Smooth muscle cell (in vitro differentiated cells): Measurements from ENCODE around the gene SRSF12. TPM values are rescaled to one million over a fixed set of nuclear protein-coding genes. Genes with fewer than 3 reads are reported as not detected.

Source experiments
- DNase-seq: peaks from one replicate; lab custom pipeline; 2025; ENCODE audit not compliant: unreplicated experiment; lab: John Stamatoyannopoulos, UW
- H2AFZ ChIP-seq: fragments of 200-600 bp; sonication (generic); 2 replicates; pipeline ENCODE4 v1.6.0; 2016; ENCODE audit warnings: antibody characterized with exemption, low read depth, mild to moderate bottlenecking
- H3F3A ChIP-seq: fragments of 200-600 bp; sonication (generic); 2 replicates; pipeline ENCODE4 v1.6.0; 2017; ENCODE audit warnings: antibody characterized with exemption, low read depth
- H3K27ac ChIP-seq: fragments of 200-600 bp; sonication (generic); 2 replicates; pipeline ENCODE4 v1.5.1; 2016; ENCODE audit warnings: low read depth, mild to moderate bottlenecking
- H3K27me3 ChIP-seq: fragments of 200-600 bp; sonication (generic); 2 replicates; pipeline ENCODE4 v1.6.1; 2016; ENCODE audit warnings: low read depth, mild to moderate bottlenecking
- H3K36me3 ChIP-seq: fragments of 200-600 bp; sonication (generic); 2 replicates; pipeline ENCODE4 v1.5.1; 2016; ENCODE audit warnings: low read depth
- H3K4me1 ChIP-seq: fragments of 200-600 bp; sonication (generic); 2 replicates; pipeline ENCODE4 v1.5.1; 2016; ENCODE audit warnings: low read depth
- H3K4me2 ChIP-seq: fragments of 200-600 bp; sonication (generic); 2 replicates; pipeline ENCODE4 v1.6.0; 2016; ENCODE audit warnings: mild to moderate bottlenecking
- H3K4me3 ChIP-seq: fragments of 200-600 bp; sonication (generic); 2 replicates; pipeline ENCODE4 v1.5.1; 2016; ENCODE audit warnings: mild to moderate bottlenecking
- H3K79me2 ChIP-seq: fragments of 200-600 bp; sonication (generic); 2 replicates; pipeline ENCODE4 v1.6.0; 2016; ENCODE audit warnings: low read depth, mild to moderate bottlenecking
- H3K9ac ChIP-seq: fragments of 200-600 bp; sonication (generic); 2 replicates; pipeline ENCODE4 v1.6.0; 2016; ENCODE audit warnings: low read depth
- H3K9me3 ChIP-seq: fragments of 200-600 bp; sonication (generic); replicated peaks from 2 replicates; pipeline ENCODE4 v1.5.1; 2016; ENCODE audit warnings: low read depth
- H4K20me1 ChIP-seq: fragments of 200-600 bp; sonication (generic); 2 replicates; pipeline ENCODE4 v1.6.0; 2016; ENCODE audit warnings: low read depth
- WGBS: methylation state at CpG from one replicate; pipeline ENCODE4 v1.1.7; 2016; ENCODE audit warnings: low lambda C conversion rate; 5-methylcytosine and 5-hydroxymethylcytosine counted together
- polyA plus RNA-seq: library from polyadenylated mRNA; unstranded; fragments of >200 nt; fragmentation: Nextera tagmentation; extraction: Ambion mirVana; gene quantifications from 2 replicates; pipeline ENCODE4 v1.2.1, GENCODE V29; 2016
- total RNA-seq: library from RNA; depleted of rRNA; stranded (reverse); fragments of >200 nt; gene quantifications from 2 replicates; pipeline ENCODE4 v1.2.3, GENCODE V29; 2014
- TF ChIP-seq, protein P1 (sequence below): fragments of 200-600 bp; sonication (generic); IDR thresholded peaks from 2 replicates; pipeline ENCODE4 v1.5.1; 2017; ENCODE audit warnings: borderline replicate concordance, mild to moderate bottlenecking, antibody characterized with exemption; ENCODE audit not compliant: insufficient read depth, poor library complexity, severe bottlenecking

The SRSF12 gene
- total and polyA plus RNA-seq, 2 experiments from 2014 or later, result 5.6 to 7.2 TPM

DNA sequence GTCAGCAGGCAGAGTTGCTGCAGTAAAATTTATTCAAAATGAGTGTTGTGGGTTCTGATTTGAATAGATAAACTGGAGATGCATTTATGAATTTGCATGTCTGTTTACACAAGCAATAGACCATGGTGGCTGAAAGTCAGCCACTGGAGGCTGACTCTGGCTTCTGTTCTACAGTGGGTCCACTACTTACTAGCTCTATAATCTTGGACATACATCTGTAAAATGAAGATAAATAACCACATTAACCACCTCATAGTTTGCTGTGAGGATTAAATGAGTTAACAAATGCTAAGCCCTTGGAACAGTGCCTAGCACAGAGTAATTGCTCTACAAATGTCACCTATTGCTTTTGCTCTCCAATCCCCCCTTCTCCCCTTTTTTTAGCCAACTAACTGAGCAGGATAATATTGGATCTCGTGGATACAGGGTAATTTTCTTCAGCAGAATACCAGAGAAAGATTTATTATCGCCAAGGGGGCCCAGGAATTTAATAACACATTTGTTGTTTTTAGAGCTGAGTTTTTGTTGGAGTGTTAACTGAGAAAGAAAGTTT is 26.6 kb upstream of the SRSF12 start:
- no peaks in the 10 kb centered on the region for H3K36me3 ChIP-seq
- TF ChIP-seq, protein P1, sequence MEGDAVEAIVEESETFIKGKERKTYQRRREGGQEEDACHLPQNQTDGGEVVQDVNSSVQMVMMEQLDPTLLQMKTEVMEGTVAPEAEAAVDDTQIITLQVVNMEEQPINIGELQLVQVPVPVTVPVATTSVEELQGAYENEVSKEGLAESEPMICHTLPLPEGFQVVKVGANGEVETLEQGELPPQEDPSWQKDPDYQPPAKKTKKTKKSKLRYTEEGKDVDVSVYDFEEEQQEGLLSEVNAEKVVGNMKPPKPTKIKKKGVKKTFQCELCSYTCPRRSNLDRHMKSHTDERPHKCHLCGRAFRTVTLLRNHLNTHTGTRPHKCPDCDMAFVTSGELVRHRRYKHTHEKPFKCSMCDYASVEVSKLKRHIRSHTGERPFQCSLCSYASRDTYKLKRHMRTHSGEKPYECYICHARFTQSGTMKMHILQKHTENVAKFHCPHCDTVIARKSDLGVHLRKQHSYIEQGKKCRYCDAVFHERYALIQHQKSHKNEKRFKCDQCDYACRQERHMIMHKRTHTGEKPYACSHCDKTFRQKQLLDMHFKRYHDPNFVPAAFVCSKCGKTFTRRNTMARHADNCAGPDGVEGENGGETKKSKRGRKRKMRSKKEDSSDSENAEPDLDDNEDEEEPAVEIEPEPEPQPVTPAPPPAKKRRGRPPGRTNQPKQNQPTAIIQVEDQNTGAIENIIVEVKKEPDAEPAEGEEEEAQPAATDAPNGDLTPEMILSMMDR, result no peak
- peak overlapping the region; percentile 98 for H3K4me2 ChIP-seq
- H2AFZ ChIP-seq, result no peak overlapping the region
- H3K27me3 ChIP-seq, result no peaks in the 10 kb centered on the region
- H3K27ac ChIP-seq, result peak overlapping the region; percentile 11
- H3K9ac ChIP-seq, result no peak overlapping the region
- H3K9me3 ChIP-seq, result no peaks in the 10 kb centered on the region
- peaks cover 2% of the 10 kb centered on the region for H4K20me1 ChIP-seq
- peaks cover 3% of the 10 kb centered on the region for H3K79me2 ChIP-seq
- H3K4me3 ChIP-seq, result no peak overlapping the region
- H3K4me1 ChIP-seq, result peaks cover 14% of the 10 kb centered on the region
- DNase-seq, result no peak
- no peaks in the 10 kb centered on the region for H3F3A ChIP-seq
- 57% methylated on average over 2 of the region's 2 CpGs for WGBS

DNA sequence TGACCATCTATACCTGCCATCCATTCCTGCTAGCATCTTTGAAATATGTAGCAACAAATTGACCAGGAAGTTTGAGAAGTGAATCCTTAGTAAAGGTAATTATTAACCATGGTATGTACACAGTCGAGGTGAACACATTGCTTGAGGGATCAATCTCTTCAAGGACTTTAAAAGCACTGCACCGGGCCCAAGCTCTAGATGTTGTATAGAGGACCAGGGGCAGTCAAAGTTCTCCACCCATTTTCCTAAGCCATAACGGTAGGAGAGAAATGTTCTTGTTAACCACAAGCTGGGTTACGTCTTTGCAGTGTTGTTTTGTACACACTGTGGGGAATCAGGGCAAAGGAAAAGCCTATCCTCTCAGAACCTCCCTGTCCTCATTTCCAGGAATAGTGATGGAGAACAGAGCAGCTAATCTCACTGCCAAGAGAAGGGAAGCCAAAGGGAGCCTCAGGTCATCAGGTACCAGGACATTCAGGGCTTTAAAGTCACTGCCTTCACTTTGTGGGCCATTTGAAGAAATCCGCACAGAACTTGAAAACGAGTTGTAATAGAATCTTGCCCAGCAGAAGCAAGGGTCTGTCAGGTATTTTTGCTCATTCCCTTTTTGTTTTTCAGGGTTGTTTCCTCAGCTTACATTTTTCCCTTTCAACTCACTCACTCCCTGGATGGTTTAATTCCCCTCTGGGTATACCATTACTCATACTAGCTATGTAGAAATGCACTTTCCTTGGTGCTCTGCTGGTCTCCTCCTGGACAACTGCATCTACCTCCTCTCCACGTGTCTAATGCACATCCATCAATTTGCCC is 22.7 kb upstream of the SRSF12 start:
- H3K4me2 ChIP-seq, result peak overlapping the region; percentile 59
- no peaks in the 10 kb centered on the region for H3K27me3 ChIP-seq
- TF ChIP-seq, protein P1, result no peak
- H3K9ac ChIP-seq, result no peak overlapping the region
- no peaks in the 10 kb centered on the region for H3K36me3 ChIP-seq
- H3K27ac ChIP-seq, result peak overlapping the region; percentile 12
- peaks cover 9% of the 10 kb centered on the region for H3K4me1 ChIP-seq
- no peak overlapping the region for H2AFZ ChIP-seq
- H3K79me2 ChIP-seq, result no peaks in the 10 kb centered on the region
- no peak overlapping the region for H3K4me3 ChIP-seq
- WGBS, result 37% methylated on average over 7 of the region's 7 CpGs
- H4K20me1 ChIP-seq, result peaks cover 2% of the 10 kb centered on the region
- H3F3A ChIP-seq, result no peaks in the 10 kb centered on the region
- no peak for DNase-seq
- no peaks in the 10 kb centered on the region for H3K9me3 ChIP-seq

DNA sequence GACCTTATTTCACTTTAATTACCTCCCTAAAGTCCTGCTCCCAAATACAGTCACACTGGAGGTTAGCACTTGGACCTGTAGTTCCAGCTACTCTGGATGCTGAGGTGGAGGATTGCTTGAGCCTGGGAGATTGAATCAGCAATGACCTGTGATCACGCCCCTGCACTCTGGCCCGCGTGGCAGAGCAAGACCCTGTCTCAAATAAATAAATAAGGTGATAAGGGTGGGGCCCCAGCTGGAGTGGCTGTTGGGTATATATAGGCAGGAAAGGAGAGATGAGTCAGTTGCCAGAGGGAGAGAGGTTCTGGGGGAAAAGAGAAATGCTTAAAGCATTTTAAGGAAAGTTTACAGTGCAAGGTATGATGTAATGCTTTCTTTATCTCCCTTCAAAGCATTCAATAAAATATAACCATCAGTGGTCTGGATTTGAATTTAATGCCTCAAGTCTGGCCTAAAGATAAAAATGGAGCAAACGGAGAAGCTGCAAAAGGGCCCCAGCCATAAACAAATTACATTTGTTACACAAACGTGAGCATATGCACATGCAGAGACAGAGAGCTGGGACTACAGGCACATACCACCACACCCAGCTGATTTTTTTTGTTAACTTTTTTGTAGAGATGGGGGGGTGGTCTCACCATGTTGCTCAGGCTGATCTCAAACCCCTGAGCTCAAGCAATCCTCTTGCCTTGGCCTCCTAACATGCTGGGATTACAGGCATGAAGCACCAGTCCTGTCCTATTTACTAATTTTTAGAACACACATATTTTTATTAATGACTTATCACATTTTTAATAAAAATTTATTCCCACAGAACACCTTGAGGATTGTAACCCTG is 21.9 kb upstream of the SRSF12 start:
- H2AFZ ChIP-seq, result no peak overlapping the region

More for the DNA sequence above, 21.9 kb upstream of the SRSF12 start:
- Histone ChIP-seq H3K4me3 (no peak overlapping the region), H3K36me3 (no peaks in the 10 kb centered on the region), H3K4me2 (peak overlapping the region; percentile 59), H3K9me3 (no peaks in the 10 kb centered on the region), H4K20me1 (no peaks in the 10 kb centered on the region), H3K27me3 (no peaks in the 10 kb centered on the region), H3K9ac (no peak overlapping the region), H3F3A (no peaks in the 10 kb centered on the region), H3K4me1 (peaks cover 9% of the 10 kb centered on the region), H3K79me2 (no peaks in the 10 kb centered on the region), H3K27ac (peak overlapping the region; percentile 12)
- WGBS, result 3% methylated on average over 5 of the region's 5 CpGs
- DNase-seq, result no peak
- TF ChIP-seq, protein P1, result no peak
